ENCODE data around the gene RPS14.
A peak's percentile ranks its signal among the peaks of the same experiment; 100 is the strongest.

RPS14 gene

DNA sequence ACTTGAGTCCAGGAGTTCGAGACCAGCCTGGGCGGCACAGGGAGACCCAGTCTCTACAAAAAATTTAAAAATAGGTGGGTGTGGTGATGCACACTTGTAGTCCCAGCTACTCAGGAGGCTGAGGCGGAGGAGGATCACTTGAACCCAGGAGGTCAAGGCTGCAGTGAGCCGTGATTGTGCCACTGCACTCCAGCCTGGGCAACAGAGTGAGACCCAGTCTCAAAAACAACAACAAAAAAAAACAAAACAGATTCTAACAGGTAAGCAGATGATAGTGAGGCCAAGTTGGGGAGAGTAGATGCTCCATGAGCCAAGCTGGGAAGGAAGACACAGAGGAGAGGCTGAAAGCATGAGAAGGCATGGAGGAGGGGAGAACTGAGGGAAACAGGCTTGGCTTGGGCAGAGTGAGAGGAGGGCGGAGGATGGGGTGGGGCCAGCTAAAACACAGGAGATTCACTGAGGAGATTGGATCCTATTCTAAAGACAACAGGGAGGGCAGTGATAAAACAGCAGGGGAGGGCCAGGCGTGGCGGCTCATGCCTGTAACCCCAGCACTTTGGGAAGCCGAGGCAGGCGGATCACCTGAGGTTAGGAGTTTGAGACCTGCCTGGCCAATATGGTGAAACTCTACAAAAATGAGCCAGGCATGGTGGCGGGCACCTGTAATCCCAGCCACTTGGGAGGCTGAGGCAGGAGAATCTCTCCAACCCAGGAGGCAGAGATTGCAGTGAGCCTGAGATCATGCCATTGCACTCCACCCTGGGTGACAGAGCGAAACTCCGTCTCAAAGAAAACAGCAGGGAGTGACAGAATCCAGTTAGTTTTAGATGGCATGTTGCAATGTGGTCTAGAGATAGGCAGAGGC is 8.4 kb downstream of the RPS14 start:
- TF ChIP-seq L3MBTL2 (conservative IDR thresholded peaks at IDR 0.05), result no peak
- ChIA-PET CTCF (no interaction called here), POLR2A (interaction anchor here (0.7 to 1.8 kb wide), 2 partner anchors 8 to 9 kb away, joined by 4 to 8 read pairs; no protein-coding TSS in a partner anchor)
- no peak for DNase-seq (ENCODE audit: extremely low spot score)

DNA sequence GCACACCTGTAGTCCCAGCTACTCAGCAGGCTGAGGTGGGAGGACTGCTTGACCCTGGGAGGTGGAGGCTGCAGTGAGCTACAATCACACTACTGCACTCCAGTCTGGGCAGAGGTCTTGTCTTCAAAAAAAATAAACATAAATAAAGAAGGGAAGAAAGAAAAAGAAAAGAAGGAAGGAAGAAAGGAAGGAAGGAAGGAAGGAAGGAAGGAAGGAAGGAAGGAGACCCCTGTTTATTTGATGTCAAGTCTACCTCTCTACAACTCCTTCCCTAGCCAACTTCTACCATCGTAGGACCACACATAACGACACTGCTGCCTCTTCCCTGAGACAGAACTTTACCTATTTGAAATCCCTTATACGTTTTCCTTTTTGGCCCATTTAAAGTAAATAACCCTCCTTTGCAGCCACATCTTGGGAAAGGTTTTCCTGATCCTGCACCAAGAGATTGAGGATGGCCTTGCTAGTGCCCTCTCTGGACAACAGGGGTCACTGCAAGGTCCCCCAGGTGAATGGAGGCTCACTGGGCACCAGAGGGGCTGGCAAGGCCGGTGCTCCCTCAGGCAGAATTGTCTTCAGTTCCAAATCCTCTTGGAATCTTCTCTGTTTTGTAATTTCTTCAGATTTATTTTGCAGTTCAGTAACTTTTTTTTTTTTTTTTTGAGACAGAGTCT is 10.5 kb downstream of the RPS14 start:
- CTCF ChIA-PET, result interaction anchor here (0.5 to 1.0 kb wide), 4 partner anchors 33 to 91 kb away, joined by 3 to 5 read pairs (median 4); no protein-coding TSS in a partner anchor
- no peak for TF ChIP-seq PKNOX1 (IDR thresholded peaks at IDR 0.05)
- peak; percentile 63 for DNase-seq (ENCODE audit: extremely low spot score)
- POLR2A ChIA-PET, result no interaction called here

GRCh38 chr5:150436141-150436680 is 13.3 kb downstream of the RPS14 start:
- DNase-seq (ENCODE audit: extremely low spot score), result peak; percentile 88
- ChIA-PET POLR2A (interaction anchor here (0.8 to 1.0 kb wide), 3 partner anchors 10 to 57 kb away, joined by 3 to 4 read pairs (median 3); no protein-coding TSS in a partner anchor), CTCF (interaction anchor here (0.6 to 1.2 kb wide), 7 partner anchors 11 to 108 kb away, joined by 3 to 7 read pairs (median 5); partner anchors contain the start of gene RPS14)

DNA sequence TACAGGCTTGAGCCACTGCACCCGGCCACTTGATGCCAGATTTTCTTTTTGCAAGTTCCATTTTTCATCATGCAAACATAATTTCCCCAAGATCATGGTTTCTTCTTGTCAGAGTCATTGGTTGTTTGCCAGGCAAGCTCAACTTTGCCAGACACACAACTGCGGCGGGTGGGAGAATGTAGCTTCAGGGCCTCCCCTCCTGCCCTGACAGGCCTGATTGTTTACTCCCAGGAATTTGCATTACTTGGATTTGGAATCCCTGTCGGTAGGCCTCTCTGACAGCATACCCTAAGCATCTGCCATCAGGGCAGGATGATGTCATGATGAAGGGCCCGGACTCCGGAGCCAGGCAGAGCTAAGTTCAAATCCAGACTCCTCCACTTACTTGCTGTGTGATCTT is 15.1 kb downstream of the RPS14 start:
- ChIA-PET POLR2A (interaction anchor here (1.0 kb wide), 1 partner anchor 77 kb away, joined by 3 read pairs; the partner anchor contains the start of gene TCOF1), CTCF (interaction anchor here (0.7 to 0.8 kb wide), 2 partner anchors 16 to 29 kb away, joined by 3 to 5 read pairs; no protein-coding TSS in a partner anchor)
- TF ChIP-seq TARDBP (IDR thresholded peaks at IDR 0.05), result no peak
- no peak for TF ChIP-seq PKNOX1 (IDR thresholded peaks at IDR 0.05)
- TF ChIP-seq CTBP1 (IDR thresholded peaks at IDR 0.05; ENCODE audit: borderline replicate concordance), result no peak
- no peak for TF ChIP-seq FOXA1 (IDR thresholded peaks at IDR 0.05)
- TF ChIP-seq ARNT (IDR thresholded peaks at IDR 0.05), result no peak
- TF ChIP-seq FOXK2 (IDR thresholded peaks at IDR 0.05), result no peak
- TF ChIP-seq L3MBTL2 (conservative IDR thresholded peaks at IDR 0.05), result no peak
- TF ChIP-seq HDGF (IDR thresholded peaks at IDR 0.05; ENCODE audit: borderline replicate concordance), result no peak
- DNase-seq (ENCODE audit: extremely low spot score), result no peak

More at GRCh38 chr5:150436141-150436680, 13.3 kb downstream of the RPS14 start:
- TF ChIP-seq SP1 (IDR thresholded peaks at IDR 0.05) (no peak), BHLHE40 (IDR thresholded peaks at IDR 0.05; ENCODE audit: borderline replicate concordance) (no peak), HDGF (IDR thresholded peaks at IDR 0.05; ENCODE audit: borderline replicate concordance) (no peak), FOXA1 (IDR thresholded peaks at IDR 0.05) (no peak), NFRKB (IDR thresholded peaks at IDR 0.05) (no peak), ELF4 (IDR thresholded peaks at IDR 0.05) (no peak)

GRCh38 chr5:150431574-150431973 is 18.0 kb downstream of the RPS14 start:
- ChIA-PET POLR2A (no interaction called here), CTCF (no interaction called here)
- DNase-seq (ENCODE audit: extremely low spot score), result no peak
- no peak for TF ChIP-seq ZNF384 (IDR thresholded peaks at IDR 0.05)
- TF ChIP-seq NFRKB (IDR thresholded peaks at IDR 0.05), result no peak
- no peak for TF ChIP-seq SUZ12 (IDR thresholded peaks at IDR 0.05)
- TF ChIP-seq HDGF (IDR thresholded peaks at IDR 0.05; ENCODE audit: borderline replicate concordance), result no peak
- no peak for TF ChIP-seq ELF4 (IDR thresholded peaks at IDR 0.05)
- TF ChIP-seq L3MBTL2 (conservative IDR thresholded peaks at IDR 0.05), result no peak
- TF ChIP-seq FOXA1 (IDR thresholded peaks at IDR 0.05), result no peak
- TF ChIP-seq TARDBP (IDR thresholded peaks at IDR 0.05), result no peak
- no peak for TF ChIP-seq PKNOX1 (IDR thresholded peaks at IDR 0.05)
- TF ChIP-seq FOXM1 (IDR thresholded peaks at IDR 0.05; ENCODE audit: borderline replicate concordance), result no peak

DNA sequence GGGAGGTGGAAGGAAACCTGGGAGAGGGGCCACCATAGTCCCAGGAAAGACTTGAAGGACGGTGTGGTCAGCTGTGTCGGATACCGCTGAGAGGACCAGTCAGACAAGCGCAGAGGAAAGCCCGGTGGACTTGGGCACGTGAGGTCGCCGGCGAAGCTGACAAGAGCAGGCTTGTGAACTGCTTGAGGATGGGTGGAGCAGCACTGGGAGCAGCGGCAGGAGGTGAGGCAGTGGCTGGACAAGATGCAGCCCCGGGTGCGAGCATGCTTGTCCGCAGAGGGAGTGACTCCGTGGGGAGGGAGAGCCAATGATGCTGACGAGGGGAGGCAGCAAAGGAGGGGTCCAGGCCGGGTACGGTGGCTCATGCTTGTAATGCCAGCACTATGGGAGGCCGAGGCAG is 18.5 kb downstream of the RPS14 start:
- CTCF ChIA-PET, result interaction anchor here (1.5 kb wide), 1 partner anchor 33 kb away, joined by 4 read pairs; no protein-coding TSS in a partner anchor
- POLR2A ChIA-PET, result no interaction called here

GRCh38 chr5:150429410-150429873 is 20.1 kb downstream of the RPS14 start:
- ChIA-PET CTCF (no interaction called here), POLR2A (no interaction called here)
- TF ChIP-seq TARDBP (IDR thresholded peaks at IDR 0.05), result no peak
- no peak for TF ChIP-seq ARNT (IDR thresholded peaks at IDR 0.05)
- no peak for TF ChIP-seq FOXM1 (IDR thresholded peaks at IDR 0.05; ENCODE audit: borderline replicate concordance)
- no peak for TF ChIP-seq CTBP1 (IDR thresholded peaks at IDR 0.05; ENCODE audit: borderline replicate concordance)
- no peak for TF ChIP-seq PKNOX1 (IDR thresholded peaks at IDR 0.05)
- no peak for TF ChIP-seq SP1 (IDR thresholded peaks at IDR 0.05)
- no peak for TF ChIP-seq HDGF (IDR thresholded peaks at IDR 0.05; ENCODE audit: borderline replicate concordance)
- TF ChIP-seq FOXA1 (IDR thresholded peaks at IDR 0.05), result no peak
- DNase-seq (ENCODE audit: extremely low spot score), result no peak

More for the DNA sequence above, 18.5 kb downstream of the RPS14 start:
- TF ChIP-seq SUZ12 (IDR thresholded peaks at IDR 0.05) (no peak), TARDBP (IDR thresholded peaks at IDR 0.05) (no peak), HDGF (IDR thresholded peaks at IDR 0.05; ENCODE audit: borderline replicate concordance) (no peak)
- no peak for DNase-seq (ENCODE audit: extremely low spot score)

All from HEK293T (cell line).